GM10248 (cell line): ENCODE results near the gene FLOT1.

Experiments
- CTCF ChIA-PET: fragments of 300-600 bp; sonication (Branson Sonifier 250); formaldehyde crosslinking; extraction: SDS; loops from one replicate; lab custom pipeline; 2021; ENCODE audit warnings: antibody characterized with exemption; lab: Yijun Ruan, JAX
- POLR2A ChIA-PET: fragments of 350-650 bp; sonication (Branson Sonifier 250); formaldehyde crosslinking; extraction: SDS; loops from one replicate; lab custom pipeline; 2020; ENCODE audit warnings: antibody characterized with exemption; lab: Yijun Ruan, JAX
- DNase-seq: peaks from one replicate; pipeline ENCODE4 v3.0.0; 2012; ENCODE audit errors: extremely low spot score
- CTCF ChIP-seq: IDR thresholded peaks from 2 replicates; pipeline ENCODE4 v1.5.1; 2012; ENCODE audit warnings: mild to moderate bottlenecking, low read depth; ENCODE audit errors: extremely low read depth, missing control alignments, control extremely low read depth

FLOT1 gene

GRCh38 chr6:30781743-30782424 is 39.4 kb upstream of the FLOT1 start:
- no peak for DNase-seq
- POLR2A ChIA-PET: interaction anchor here (0.7 to 1.1 kb wide), 2 partner anchors 13 to 37 kb away, joined by 3 read pairs; partner anchors contain the start of gene IER3
- TF ChIP-seq CTCF: no peak
- CTCF ChIA-PET: interaction anchor here (0.7 to 2.1 kb wide), 10 partner anchors 10 to 287 kb away, joined by 3 to 6 read pairs (median 3); no protein-coding TSS in a partner anchor

- POLR2A ChIA-PET: interaction anchor here (1.1 kb wide), 1 partner anchor 13 kb away, joined by 3 read pairs; no protein-coding TSS in a partner anchor
- TF ChIP-seq CTCF: no peak
- no peak for DNase-seq
- CTCF ChIA-PET: interaction anchor here (0.8 to 2.1 kb wide), 8 partner anchors 12 to 287 kb away, joined by 3 to 6 read pairs (median 3); no protein-coding TSS in a partner anchor
Observed at GRCh38 chr6:30781395-30781742, 38.9 kb upstream of the FLOT1 start.

- no peak for TF ChIP-seq CTCF
- ChIA-PET CTCF (interaction anchor here (1.2 to 3.0 kb wide), 3 partner anchors 10 to 14 kb away, joined by 4 to 7 read pairs (median 5); no protein-coding TSS in a partner anchor), POLR2A (no interaction called here)
- no peak for DNase-seq
Observed at GRCh38 chr6:30780642-30780920, 38.1 kb upstream of the FLOT1 start.

GRCh38 chr6:30779850-30780641 is 37.6 kb upstream of the FLOT1 start:
- DNase-seq: no peak
- POLR2A ChIA-PET: no interaction called here
- CTCF ChIA-PET: interaction anchor here (1.2 to 3.0 kb wide), 2 partner anchors 10 to 11 kb away, joined by 4 to 7 read pairs; no protein-coding TSS in a partner anchor
- no peak for TF ChIP-seq CTCF

- ChIA-PET CTCF (interaction anchor here (1.5 to 3.0 kb wide), 3 partner anchors 9 to 49 kb away, joined by 4 to 7 read pairs (median 7); no protein-coding TSS in a partner anchor), POLR2A (no interaction called here)
- TF ChIP-seq CTCF: no peak
- DNase-seq: no peak
Observed at GRCh38 chr6:30778001-30778635, 35.6 kb upstream of the FLOT1 start.

- CTCF ChIA-PET: interaction anchor here (0.7 to 2.3 kb wide), 7 partner anchors 11 to 98 kb away, joined by 3 to 7 read pairs (median 3); no protein-coding TSS in a partner anchor
- DNase-seq: no peak
- POLR2A ChIA-PET: no interaction called here
- TF ChIP-seq CTCF: no peak
Observed at GRCh38 chr6:30777155-30777485, 34.6 kb upstream of the FLOT1 start.
